CD4-positive, alpha-beta T cell treated with Interleukin-6 at 100 ng/mL for 8 hours (primary cell): ENCODE data around the gene RORB.

Experiments
- DNase-seq: peaks from one replicate; pipeline ENCODE4 v3.0.0-alpha.2; 2020; ENCODE audit warnings: mixed read lengths, low spot score

RORB gene

DNA sequence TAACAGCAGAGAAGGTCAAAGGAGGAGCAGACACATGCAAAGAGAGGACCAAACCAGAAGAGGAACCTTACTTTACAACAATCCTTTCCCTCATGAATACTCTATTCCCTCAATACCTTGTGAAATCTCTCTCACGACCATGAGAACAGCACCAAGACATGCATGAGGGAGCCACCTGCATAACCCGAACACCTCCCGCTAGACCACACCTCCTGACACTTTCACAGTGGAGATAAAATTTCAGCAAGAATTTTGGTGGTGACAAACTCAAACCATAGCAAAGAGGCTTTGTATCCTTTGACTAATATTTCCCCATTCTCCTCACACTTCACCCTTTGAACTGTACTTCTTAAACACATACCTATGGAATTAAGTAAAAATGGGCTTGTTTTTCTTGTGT is 101.7 kb downstream of the RORB start:
- no peak for DNase-seq

DNA sequence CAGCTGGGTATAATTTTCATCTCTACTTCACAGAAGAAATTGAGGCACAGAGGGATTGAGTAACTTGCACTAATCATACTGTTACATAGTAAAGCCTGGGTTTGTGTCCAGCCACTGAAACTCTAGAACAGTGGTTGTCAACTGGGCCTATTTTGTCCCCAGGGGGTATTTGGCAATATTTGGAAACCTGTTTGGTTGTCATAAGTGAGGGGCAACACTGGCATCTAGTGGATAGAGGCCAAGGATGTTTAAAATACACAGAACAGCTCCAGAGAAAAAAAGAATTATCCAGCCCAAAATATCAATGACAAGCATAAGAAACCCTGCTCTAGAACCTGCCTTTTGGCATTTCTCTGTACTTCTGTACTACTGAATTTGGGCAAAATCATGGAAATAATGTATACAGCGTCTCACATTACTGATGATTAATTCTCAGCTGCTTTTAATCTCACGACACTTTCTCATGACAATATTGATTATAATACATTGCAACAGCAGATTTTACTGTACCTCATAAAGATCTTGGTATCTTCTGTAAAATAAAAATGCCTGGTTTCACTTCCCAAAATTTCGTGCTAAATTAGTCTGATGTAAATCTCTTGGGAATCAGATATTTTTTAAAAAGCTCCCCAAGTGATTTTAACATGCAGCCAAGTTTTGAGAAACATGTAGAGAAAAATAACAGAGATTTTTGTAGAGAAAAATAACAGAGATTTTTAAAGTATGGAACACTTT is 112.7 kb downstream of the RORB start:
- DNase-seq = no peak

DNA sequence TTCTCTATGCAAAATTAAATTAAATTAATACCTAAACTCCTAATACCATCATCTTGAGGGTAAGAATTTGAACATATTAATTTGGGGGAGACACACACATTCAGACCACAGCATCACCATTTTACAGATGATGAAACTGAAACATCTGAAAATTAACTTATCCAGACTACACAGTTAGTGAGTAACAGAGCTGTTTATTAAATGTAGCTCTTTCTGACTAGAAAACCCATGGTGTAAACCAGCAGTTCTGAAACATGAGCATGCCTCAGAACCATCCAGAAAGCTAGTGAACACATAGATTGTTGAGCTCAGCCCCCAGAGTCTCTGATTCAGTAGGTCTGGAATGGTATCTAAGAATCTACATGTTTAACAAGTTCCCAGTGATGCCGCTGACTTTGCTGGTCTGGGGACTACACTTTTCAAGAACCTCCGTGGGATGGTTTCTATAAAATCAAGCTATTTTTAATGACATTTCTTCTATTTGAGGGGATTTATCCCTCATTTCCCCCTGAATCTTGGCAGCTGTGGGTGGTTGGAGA is 113.5 kb downstream of the RORB start:
- no peak for DNase-seq

DNA sequence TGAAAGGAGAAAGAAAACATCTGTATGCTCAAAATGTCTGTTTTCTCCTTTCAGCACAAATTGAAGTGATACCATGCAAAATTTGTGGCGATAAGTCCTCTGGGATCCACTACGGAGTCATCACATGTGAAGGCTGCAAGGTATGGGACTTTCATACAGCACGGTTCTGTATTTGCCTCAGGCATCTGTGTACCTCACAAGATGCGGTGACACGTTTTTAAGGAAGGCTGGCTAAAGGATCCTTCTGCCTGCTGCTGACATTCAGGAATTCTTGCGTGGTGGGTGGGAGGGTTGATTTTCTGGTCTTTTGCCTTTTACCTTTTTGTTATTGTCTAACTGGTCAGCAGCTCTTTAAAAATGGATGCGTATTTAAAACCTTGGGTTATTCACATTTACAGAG is 133.1 kb downstream of the RORB start:
- no peak for DNase-seq

DNA sequence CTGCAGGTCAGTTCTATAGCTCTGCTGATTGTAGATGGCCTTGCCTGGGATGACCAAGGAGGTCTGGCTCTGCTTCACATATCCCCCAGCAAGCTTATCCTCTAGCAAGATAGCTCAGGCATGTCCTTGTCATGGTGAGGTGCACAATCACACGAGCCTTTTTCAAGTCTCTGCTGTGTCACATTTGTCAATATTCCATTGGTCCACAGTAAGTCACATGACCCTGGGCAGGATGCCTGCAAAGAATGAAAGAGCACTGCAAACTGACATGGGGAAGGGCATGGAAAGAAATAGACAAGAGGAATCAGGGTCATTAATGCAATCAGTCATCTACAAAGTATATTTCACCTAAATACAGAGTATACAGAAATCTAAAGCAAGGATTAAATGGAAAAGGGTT is 142.0 kb downstream of the RORB start:
- DNase-seq = no peak

DNA sequence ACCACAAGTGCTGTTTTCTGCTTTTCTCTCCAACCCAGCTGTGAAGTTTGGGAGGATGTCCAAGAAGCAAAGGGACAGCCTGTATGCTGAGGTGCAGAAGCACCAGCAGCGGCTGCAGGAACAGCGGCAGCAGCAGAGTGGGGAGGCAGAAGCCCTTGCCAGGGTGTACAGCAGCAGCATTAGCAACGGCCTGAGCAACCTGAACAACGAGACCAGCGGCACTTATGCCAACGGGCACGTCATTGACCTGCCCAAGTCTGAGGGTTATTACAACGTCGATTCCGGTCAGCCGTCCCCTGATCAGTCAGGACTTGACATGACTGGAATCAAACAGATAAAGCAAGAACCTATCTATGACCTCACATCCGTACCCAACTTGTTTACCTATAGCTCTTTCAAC is 145.2 kb downstream of the RORB start:
- DNase-seq = no peak

DNA sequence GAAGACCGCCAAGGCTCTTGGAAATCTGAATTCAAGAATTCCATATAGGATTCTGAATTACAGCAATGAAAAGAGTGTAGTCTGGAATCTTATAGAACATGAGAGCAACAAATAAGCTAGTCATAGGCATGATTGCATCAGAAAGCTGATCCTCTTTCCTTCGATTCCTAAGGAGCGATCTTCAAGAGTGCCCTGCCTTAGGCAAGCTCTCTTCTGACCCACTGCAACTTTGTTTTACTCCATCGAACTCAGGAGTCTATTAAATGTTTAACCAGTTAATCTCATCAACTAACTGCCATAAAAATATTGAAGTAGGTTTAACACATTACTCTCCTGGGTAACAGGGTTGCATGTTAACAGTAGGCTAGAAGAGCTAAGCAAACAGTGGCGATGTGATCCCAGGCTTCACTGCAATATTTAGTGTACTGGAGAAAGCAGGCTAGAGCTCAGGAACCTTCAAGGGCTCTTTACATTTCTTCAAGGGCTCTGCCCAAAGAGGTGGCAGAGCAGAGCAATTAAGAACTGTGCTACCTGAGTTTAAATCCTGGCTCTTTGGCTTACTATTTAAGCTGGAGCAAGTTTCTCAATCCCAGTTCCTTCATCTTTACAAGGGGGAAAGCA is 146.3 kb downstream of the RORB start:
- DNase-seq = no peak

DNA sequence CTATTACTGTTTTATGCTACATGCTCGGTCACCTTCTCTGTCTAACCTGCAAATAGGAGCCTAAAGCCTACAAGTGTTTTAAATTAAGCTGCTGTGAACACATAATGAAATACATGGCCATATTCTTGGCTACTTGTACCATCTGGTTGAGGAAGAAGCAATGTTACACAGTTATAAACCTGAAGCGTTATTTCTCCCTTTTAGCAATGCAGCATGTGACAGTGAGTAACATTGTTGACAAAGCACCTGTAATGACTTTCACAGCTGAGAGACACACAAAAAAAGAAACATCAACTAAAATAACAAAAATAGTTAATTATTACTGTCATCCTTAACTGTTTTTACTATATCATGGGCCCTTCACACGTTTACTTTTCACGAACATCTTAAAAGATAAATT is 146.9 kb downstream of the RORB start:
- DNase-seq = no peak

DNA sequence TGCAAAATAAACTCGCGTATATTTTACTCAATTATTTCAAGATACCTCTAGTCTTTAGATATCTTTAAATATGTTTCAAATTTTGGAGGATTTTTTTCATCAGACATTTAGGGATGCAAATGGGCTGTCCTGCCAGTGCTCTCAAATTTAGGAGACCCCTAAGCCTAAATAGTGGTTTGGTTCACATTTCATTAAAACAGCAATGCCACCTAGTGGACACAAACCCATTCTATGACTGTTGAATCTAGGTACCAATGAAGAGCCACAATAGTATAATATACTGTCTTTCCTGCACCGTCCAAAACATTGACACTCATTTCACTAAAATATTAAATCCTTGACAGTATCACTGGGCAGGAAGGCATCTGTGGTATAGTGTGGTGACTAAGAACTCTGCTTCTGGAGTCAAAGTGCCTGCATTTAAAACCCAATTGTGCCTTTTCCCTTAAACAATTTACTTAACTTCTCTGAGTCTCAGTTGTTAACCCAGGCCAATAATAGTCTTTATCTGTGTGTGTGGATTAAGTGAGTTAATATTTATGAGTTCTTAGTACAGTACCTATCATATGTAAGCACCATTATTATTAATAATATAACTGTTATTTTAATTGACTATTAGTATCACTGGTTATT is 148.0 kb downstream of the RORB start:
- DNase-seq = no peak

DNA sequence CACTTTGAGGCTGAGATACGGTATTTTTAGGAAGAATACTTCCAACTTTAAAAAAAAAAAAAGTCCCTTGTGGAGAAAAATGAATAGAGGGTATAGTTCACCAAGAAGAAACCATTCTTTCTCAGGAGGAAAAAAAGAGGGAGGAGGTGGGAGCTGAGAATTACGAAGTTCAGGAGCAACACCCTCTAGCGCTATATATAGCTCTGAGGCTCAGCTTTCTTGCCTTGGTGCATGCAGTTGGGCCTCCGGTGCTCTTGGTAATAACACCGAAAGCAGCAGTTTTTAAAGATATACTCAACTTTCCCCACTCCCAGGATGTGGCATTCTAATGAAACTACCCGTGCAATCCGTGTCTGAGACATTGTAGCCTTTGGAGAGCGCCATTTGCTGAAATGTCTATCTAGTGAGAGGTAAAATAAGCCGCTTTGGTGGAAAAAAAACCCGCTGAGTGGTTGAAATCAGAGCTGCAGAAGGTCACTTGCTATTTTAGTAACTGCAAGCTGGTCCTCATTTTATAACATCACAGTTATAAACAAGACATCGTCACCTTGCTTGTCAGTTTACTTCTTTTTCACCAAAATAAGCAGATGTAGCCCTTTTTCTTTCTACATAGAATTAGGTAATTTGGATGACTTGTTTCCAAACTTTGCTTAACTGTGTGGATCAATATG is 156.4 kb downstream of the RORB start:
- DNase-seq = no peak

DNA sequence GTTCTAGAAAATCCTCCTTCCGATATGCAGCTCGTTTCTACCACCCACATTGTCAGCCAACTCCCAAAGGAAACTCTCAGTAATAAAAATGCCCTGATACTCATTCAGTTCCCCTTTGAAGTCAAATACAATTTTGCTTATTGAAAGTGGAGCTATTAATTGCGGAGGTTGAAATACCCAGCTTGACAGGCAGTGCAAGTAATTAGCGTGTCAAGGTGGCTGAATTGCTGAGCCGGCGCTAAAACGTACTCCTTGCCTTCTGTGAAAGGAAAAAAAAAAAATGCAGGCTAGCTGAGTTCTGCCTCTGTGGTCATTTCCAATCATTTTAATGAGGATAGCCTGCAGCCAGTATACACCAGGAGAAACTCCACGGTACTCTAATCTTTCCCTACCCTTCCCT is 165.5 kb downstream of the RORB start:
- DNase-seq = no peak

DNA sequence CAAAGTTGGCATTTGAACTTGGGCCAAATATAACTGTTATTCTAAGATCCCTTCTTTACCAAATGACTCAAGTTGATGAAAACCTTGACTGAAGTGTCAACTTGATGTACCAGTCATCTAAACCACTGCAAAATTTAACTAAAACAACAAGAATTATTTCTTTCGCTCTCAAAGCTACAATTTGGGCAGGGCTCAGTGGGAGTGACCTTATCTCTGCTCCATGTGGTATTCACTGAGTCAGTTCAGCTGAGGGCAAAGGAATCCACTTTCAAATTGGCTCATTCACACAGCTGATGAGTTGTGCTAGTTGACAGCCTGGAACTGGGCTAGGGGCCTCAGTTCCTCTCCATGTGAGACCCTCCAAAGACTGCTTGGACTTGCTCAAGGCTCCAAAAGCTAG is 166.3 kb downstream of the RORB start:
- DNase-seq = no peak

DNA sequence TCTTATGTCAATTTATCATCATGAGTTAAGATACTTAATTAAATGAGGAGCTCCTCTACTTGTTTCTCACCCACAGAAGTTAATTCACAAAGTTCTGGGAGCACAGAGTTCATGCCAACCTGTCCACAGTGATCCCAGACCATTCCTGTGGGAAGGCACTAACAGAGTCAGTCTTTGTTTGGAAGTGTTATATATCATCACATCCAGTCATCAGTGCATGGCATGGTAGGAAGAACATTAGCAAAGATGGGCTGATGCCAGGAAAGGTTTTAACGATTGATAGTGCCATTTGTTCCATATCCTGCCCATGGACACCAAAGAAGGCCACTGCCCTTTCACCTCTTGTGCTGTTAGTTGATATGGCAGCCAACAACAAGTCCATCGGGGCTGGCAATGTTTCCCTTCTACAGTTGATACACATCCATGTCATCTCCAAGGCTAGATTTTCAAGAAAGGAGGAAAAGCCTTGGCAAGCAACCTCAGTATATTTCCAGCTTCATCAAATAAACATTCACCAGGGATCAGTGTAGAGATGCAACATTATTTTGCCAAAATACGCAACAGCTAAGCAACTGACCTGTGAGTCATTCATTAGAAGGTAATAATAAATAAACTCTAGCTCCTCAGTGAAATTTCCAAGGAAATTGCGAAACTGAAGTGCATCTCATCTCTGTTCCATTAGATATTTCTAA is 169.6 kb downstream of the RORB start:
- no peak for DNase-seq

DNA sequence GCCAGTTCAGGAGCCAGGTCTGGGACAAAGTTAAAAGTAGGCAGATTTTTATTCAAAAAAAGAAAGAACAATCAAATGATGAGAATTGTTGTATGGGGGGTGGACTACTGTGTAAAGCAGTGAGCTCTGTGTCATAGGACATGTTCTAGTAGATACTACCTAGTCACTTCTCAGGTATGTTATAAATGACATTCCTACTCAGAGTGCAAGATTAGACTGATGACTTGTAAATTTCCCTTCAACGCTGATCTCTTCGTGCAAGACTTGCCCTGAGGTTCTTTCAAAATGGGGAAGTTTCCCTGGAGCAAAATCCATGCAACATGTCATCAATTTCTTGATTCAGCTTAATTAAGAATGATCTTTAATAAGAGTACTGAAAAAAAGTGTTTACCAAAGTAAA is 175.1 kb downstream of the RORB start:
- DNase-seq = no peak

DNA sequence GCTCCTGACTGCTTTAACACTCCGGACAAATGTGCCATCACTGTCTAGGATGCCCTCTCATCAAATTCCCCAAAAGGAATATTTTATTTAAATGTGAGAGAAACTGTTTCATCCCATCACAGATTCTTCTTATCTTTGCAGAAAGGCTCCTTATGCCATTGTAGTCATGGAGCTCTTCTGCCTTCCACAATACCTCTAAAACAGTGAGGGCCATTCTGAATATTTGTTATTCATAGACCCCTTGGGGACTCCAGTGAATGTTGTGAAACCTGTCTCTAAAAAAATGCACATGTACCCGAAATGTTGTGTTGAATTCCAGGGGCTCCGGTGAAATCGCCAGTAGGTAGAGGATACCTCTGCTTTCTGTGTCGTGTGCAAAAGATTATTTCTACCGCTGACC is 176.9 kb downstream of the RORB start:
- DNase-seq = no peak

DNA sequence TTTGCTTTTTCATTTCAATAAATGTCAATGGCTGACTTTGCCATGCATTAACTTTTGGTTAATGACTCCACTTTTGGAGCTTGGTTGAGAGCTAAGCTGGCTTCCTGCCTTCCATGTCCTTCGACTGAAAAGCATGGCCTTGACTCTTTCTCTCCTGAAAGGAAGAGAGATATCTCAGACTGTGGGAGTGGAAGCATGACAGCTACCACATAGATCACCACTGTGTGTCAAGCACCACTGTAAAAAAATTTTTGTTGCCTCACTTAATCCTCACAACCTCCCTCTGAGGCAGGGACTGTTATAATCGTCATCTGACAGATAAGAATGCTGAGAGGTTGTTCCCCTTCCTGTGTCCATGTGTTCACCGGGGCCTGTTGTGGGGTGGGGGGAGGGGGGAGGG is 184.8 kb downstream of the RORB start:
- DNase-seq = no peak

DNA sequence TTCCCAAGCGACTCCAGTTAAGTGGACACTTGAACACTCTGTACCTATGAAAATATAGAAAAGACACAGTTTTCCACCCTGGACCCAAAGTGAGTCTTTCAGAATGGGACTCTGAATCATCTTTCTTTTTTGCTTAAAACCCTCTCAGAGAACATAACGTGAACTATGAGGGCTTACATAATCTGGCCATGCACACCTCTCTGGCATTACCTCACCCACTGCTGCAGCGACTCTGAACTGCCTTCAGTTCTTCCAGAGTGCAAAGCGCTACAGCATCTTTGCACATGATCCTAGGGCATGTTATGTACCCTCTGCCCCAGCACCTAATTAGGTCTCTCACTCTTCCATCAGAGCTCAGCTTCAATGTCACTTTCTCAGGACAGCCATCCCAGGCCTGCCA is 186.2 kb downstream of the RORB start:
- DNase-seq = no peak

DNA sequence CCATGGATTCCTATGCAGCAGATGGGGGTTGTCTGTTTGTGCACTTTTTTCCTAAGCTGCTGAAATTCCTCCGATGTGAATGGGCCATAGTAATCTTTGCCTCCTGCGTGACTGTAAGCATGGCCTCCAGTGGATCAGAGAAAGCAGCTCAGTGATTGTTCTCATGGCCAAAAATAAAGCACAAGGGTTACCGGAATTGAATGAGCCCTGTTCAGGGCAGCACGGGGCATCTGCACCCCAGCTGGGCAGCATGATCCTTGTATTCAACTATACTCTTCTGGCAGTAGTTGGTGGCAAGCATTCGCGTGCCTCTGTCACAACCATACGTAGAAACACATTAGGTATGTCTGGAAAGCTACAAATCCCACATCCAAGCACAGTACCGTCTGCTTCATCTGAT is 193.9 kb downstream of the RORB start:
- no peak for DNase-seq

DNA sequence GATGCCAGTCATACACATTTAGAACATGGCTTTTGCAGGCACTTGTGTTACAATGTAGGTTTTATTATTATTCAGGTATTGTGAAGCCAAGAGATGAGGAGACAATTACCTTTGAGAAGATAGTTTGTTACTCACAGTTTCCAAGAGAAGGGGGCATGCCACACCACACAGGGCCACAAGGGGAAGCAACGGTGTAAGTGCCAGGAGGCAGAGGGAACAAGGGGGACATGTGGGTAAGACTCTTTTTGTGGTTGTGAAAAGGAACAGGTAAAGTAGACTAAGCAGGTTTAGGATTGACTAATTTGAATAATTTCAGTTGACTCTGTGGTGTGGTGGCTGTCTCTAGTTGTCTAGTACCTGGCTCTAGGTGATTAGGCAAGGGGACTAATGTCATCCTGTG is 199.4 kb downstream of the RORB start:
- DNase-seq = no peak

DNA sequence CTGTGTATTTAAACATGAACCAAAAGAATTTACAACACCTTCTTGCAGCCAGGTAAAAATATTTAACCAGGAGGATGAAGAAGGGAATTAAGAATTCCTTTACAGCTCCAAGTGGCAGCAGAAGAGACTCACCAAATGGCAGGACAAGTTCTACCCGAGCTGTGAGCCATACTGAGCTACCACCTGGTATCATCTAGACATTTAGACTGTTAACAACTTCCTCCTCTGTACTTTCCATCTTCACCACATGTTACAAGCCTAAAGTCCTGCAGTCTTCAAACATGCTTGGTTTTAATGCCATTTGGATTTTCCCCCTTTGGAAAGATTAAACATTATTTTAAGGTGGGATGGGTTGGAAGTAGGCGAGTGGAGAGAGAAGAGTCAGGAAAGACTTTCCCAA is 200.4 kb downstream of the RORB start:
- no peak for DNase-seq

DNA sequence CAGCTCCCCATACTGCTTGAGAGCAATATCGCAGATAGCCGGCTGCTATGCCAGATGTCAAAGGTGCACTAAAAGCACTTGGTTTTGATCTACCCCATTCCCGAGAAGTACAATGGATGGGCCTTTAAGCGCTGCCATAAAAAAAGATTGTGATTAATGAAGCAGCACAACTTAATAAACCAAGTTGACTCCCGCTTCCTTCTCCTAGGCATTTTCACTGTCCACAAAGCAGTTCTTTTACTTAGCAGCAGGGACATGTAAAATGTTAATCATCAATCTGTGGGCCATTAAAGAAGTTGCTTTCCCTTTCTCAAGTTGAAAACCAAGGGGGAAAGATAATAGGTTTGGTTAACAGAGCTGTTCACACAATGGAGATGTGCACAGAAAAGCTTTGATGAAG is 214.2 kb downstream of the RORB start:
- no peak for DNase-seq

DNA sequence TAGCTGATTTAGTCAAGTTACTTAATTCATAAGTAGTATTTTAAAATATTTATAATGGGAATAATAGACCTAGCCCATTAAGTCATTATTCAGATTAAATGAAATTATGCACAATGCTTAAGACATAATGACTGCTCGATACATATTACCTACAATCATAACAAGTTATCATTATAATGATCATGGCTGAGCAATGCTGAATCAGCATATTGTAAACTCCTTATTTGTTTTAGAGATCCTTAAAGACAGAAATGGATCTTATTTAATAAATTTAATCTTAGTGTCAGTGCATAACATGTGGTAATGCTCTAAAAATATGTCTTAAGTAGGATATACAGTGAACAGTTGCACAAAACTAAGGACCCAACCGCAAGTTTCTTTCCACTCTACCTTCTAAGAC is 221.6 kb downstream of the RORB start:
- no peak for DNase-seq
